HCT116 (cell line): ENCODE data around the gene SMIM12. TPM values are rescaled to one million over a fixed set of nuclear protein-coding genes. Genes with fewer than 3 reads are reported as not detected.

Source experiments
- ATAC-seq: fragments of 200-7000 bp; cut with Tn5 transposase; 2 replicates; pipeline ENCODE4 v1.9.1; 2020; ENCODE audit warnings: mild to moderate bottlenecking, moderate library complexity
- BruUV-seq: library from RNA; stranded (reverse); fragments of 400-500 nt; replicated peaks from 2 replicates; lab custom pipeline; 2021; lab: Mats Ljungman, UMichigan
- CTCF ChIA-PET: fragments of 300-600 bp; sonication (Branson Sonifier 250); formaldehyde crosslinking; loops from one replicate; lab custom pipeline; 2021; ENCODE audit warnings: antibody characterized with exemption; lab: Charles Lee
- POLR2A ChIA-PET: fragments of 300-600, 350-600 bp; sonication (Branson Sonifier 250); formaldehyde crosslinking; loops from one replicate; lab custom pipeline; 2021; ENCODE audit warnings: antibody characterized with exemption; lab: Charles Lee
- RAD21 ChIA-PET, 2 experiments: fragments of 300-600 bp; sonication (Branson Sonifier 250); formaldehyde crosslinking; loops; one replicate each; lab custom pipeline; 2023; ENCODE audit warnings: low total read pairs in 2 of 2; ENCODE audit not compliant: uncharacterized antibody in 2 of 2, unreplicated experiment in 2 of 2, low non-redundant PET in 1 of 2; lab: Charles Lee
- DNase-seq: peaks from one replicate; pipeline ENCODE4 v3.0.0-alpha.2; 2010; ENCODE audit warnings: low read depth, low spot score
- H2AFZ ChIP-seq: fragments of 200-600 bp; shearing (Covaris generic), sonication (generic); 2 replicates; pipeline ENCODE4 v1.6.1; 2017; ENCODE audit warnings: low read depth, mixed run types, mixed read lengths, antibody characterized with exemption, low read length; ENCODE audit not compliant: poor library complexity, severe bottlenecking
- H3K27ac ChIP-seq: 2 replicates; pipeline ENCODE4 v1.5.1; 2012; ENCODE audit warnings: low read depth, low read length
- H3K27me3 ChIP-seq: fragments of 200-600 bp; sonication (generic); 2 replicates; pipeline ENCODE4 v1.6.1; 2016; ENCODE audit warnings: mixed run types, low read length, mixed read lengths; ENCODE audit not compliant: insufficient read depth
- H3K36me3 ChIP-seq, 2 experiments: fragments of 200-500 bp in 1 of 2; fragments of 200-600 bp in 1 of 2; sonication (Bioruptor generic) in 1 of 2; sonication (generic) in 1 of 2; 2 replicates each; pipeline versions ENCODE4 v1.5.1 to v1.6.1; 2014 to 2016; ENCODE audit warnings: low read length in 2 of 2, inconsistent platforms in 1 of 2, mixed read lengths in 1 of 2, mixed run types in 1 of 2; ENCODE audit not compliant: insufficient read depth in 2 of 2, control insufficient read depth in 1 of 2
- H3K4me1 ChIP-seq, 2 experiments: fragments of 200-600 bp in 1 of 2; sonication (generic) in 1 of 2; 2 replicates each; pipeline versions ENCODE4 v1.5.1 to v1.6.1; 2012 to 2017; ENCODE audit warnings: low read length in 2 of 2, inconsistent platforms in 1 of 2, mild to moderate bottlenecking in 1 of 2, mixed read lengths in 1 of 2, mixed run types in 1 of 2, moderate library complexity in 1 of 2; ENCODE audit not compliant: insufficient read depth in 2 of 2, control insufficient read depth in 1 of 2
- H3K4me2 ChIP-seq: fragments of 200-600 bp; sonication (generic); 2 replicates; pipeline ENCODE4 v1.6.1; 2017; ENCODE audit warnings: mixed run types, low read length, mixed read lengths
- H3K4me3 ChIP-seq, 2 experiments: fragments of 200-600 bp in 1 of 2; sonication (generic) in 1 of 2; replicated peaks in 1 of 2; 2 replicates each; pipeline ENCODE4 v1.5.1; 2011 to 2016; ENCODE audit warnings: low read length in 2 of 2, control low read depth in 1 of 2, low read depth in 1 of 2, mild to moderate bottlenecking in 1 of 2, mixed read lengths in 1 of 2, mixed run types in 1 of 2
- H3K79me2 ChIP-seq: fragments of 200-600 bp; sonication (generic); 2 replicates; pipeline ENCODE4 v1.6.1; 2017; ENCODE audit warnings: mild to moderate bottlenecking, mixed run types, low read length, moderate library complexity, mixed read lengths; ENCODE audit not compliant: insufficient read depth
- H3K9ac ChIP-seq: fragments of 200-600 bp; sonication (generic); 2 replicates; pipeline ENCODE4 v1.6.1; 2016; ENCODE audit warnings: low read length, mixed read lengths
- H3K9me2 ChIP-seq: fragments of 200-600 bp; sonication (generic), shearing (Covaris generic); 2 replicates; pipeline ENCODE4 v1.6.1; 2017; ENCODE audit warnings: mixed run types, mild to moderate bottlenecking, moderate library complexity; ENCODE audit not compliant: insufficient read depth
- H3K9me3 ChIP-seq, 2 experiments: fragments of 200-500 bp in 1 of 2; fragments of 200-600 bp in 1 of 2; sonication (Bioruptor generic) in 1 of 2; sonication (generic) in 1 of 2; 2 replicates each; pipeline ENCODE4 v1.6.1; 2014 to 2017; ENCODE audit warnings: low read length in 2 of 2, mixed read lengths in 2 of 2, inconsistent platforms in 1 of 2, low read depth in 1 of 2, mild to moderate bottlenecking in 1 of 2, mixed run types in 1 of 2, moderate library complexity in 1 of 2; ENCODE audit not compliant: control insufficient read depth in 1 of 2, insufficient read depth in 1 of 2
- H4K20me1 ChIP-seq: fragments of 200-600 bp; sonication (generic), shearing (Covaris generic); 2 replicates; pipeline ENCODE4 v1.6.1; 2017; ENCODE audit warnings: mixed run types, mild to moderate bottlenecking, moderate library complexity; ENCODE audit not compliant: insufficient read depth
- CEBPB ChIP-seq: IDR thresholded peaks from 2 replicates; pipeline ENCODE4 v1.6.1; 2012; ENCODE audit warnings: low read depth
- ELF1 ChIP-seq: IDR thresholded peaks from 2 replicates; pipeline ENCODE4 v1.6.1; 2012; ENCODE audit warnings: low read depth, borderline replicate concordance
- EZH2 ChIP-seq: fragments of 200-600 bp; sonication (generic); IDR thresholded peaks from 2 replicates; pipeline ENCODE4 v1.6.1; 2017; ENCODE audit warnings: antibody characterized with exemption, mixed run types
- POLR2A ChIP-seq: IDR thresholded peaks from 2 replicates; pipeline ENCODE4 v1.7.0; 2011; ENCODE audit warnings: borderline replicate concordance; ENCODE audit not compliant: insufficient read depth, insufficient read length; ENCODE audit errors: extremely low read depth
- RAD21 ChIP-seq: IDR thresholded peaks from 2 replicates; pipeline ENCODE4 v1.6.1; 2012; ENCODE audit warnings: low read depth, mild to moderate bottlenecking
- SIN3A ChIP-seq: IDR thresholded peaks from 2 replicates; pipeline ENCODE4 v1.6.1; 2012; ENCODE audit warnings: low read depth
- SRF ChIP-seq: IDR thresholded peaks from 2 replicates; pipeline ENCODE4 v1.6.1; 2012; ENCODE audit warnings: low read depth
- intact Hi-C: fragments of 100-400 bp; cut with micrococcal nuclease; formaldehyde crosslinking; loops from 2 replicates; pipeline ENCODE4 v1.10.0; 2022
- total RNA-seq: library from RNA; stranded (reverse); gene quantifications from one replicate; pipeline ENCODE4 v1.2.1, GENCODE V29; 2021; ENCODE audit not compliant: unreplicated experiment
- TF ChIP-seq, protein P1 (sequence below): IDR thresholded peaks from 2 replicates; pipeline ENCODE4 v1.6.1; 2012

The SMIM12 gene
- total RNA-seq, 1 experiment from 2014 or later = 31.3 TPM

DNA sequence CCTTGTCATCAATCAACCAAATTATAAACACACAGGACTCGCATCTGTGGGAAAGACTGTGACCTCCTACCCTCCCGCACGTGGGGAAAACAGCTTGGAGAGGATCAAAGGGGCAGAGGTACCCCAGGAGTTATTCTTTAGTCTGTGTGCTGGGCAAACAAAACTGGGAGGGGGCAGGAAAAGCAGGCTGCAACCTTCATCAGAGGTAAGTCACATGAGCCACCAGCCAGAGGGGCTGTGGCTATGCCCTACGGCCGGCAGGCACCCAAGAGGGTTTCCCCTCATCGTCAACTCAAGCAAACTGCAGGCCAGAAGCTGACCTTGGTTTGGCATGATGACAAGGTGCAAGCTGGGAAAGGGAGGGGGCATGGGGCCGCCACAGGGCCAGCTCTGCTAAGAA, 12.5 kb downstream of the SMIM12 start:
- no peak overlapping the region for H3K9ac ChIP-seq
- no peaks in the 10 kb centered on the region for H3K4me1 ChIP-seq
- peaks cover 6% of the 10 kb centered on the region for H3K79me2 ChIP-seq
- H3K27me3 ChIP-seq = no peaks in the 10 kb centered on the region
- no peaks in the 10 kb centered on the region for H3K36me3 ChIP-seq
- no peak for TF ChIP-seq CEBPB
- TF ChIP-seq RAD21 = no peak
- TF ChIP-seq EZH2 = no peak
- no peaks in the 10 kb centered on the region for H3K9me2 ChIP-seq
- H3K4me3 ChIP-seq = no peak overlapping the region
- ChIA-PET POLR2A (no interaction called here), RAD21 (no interaction called here), CTCF (no interaction called here)
- H3K9me3 ChIP-seq = no peaks in the 10 kb centered on the region
- ATAC-seq (no peak), DNase-seq (no peak)
- no TSS peak for BruUV-seq
- H4K20me1 ChIP-seq = no peaks in the 10 kb centered on the region
- H2AFZ ChIP-seq = no peak overlapping the region
- no peak overlapping the region for H3K4me2 ChIP-seq
- intact Hi-C loops = no loop called here
- no peak overlapping the region for H3K27ac ChIP-seq

DNA sequence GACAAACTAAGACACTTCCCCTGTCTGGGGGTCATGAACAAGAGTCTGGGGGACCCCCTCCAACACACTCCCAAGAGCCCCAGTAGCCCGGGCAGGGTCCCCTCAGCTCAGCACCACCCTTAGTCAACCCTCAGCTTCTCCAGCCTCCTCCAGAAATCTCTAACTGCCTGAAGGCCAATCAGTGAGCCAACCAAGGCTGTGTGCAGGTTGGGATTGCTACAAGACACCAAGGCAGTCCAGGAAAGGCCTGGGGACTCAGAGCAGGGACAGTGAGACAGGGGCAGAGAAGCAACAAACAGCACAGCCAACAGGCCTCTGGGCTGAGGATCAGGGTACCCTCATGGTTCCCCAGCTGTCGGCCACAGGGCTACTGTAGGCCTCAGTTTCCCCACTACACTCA, 13.3 kb downstream of the SMIM12 start:
- no peak for DNase-seq
- POLR2A ChIA-PET = no interaction called here
- intact Hi-C loops = no loop called here

More for the DNA sequence above, 13.3 kb downstream of the SMIM12 start:
- Histone ChIP-seq H3K4me1 (no peaks in the 10 kb centered on the region), H3K9me3 (no peaks in the 10 kb centered on the region), H4K20me1 (no peaks in the 10 kb centered on the region), H3K9me2 (no peaks in the 10 kb centered on the region), H3K4me2 (no peak overlapping the region), H3K36me3 (no peaks in the 10 kb centered on the region), H3K27me3 (no peaks in the 10 kb centered on the region), H3K9ac (no peak overlapping the region), H3K79me2 (no peaks in the 10 kb centered on the region), H3K27ac (no peak overlapping the region), H3K4me3 (no peak overlapping the region), H2AFZ (no peak overlapping the region)
- CTCF ChIA-PET = no interaction called here
- RAD21 ChIA-PET = no interaction called here
- BruUV-seq = no TSS peak
- no peak for TF ChIP-seq POLR2A
- TF ChIP-seq ELF1 = no peak
- TF ChIP-seq SIN3A = no peak
- TF ChIP-seq EZH2 = no peak
- TF ChIP-seq CEBPB = no peak
- TF ChIP-seq, protein P1, sequence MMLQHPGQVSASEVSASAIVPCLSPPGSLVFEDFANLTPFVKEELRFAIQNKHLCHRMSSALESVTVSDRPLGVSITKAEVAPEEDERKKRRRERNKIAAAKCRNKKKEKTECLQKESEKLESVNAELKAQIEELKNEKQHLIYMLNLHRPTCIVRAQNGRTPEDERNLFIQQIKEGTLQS = no peak
- TF ChIP-seq SRF = no peak
- no peak for ATAC-seq
